HCT116 (cell line): ENCODE measurements around the gene GPX5.
"Not testable (repeated sequence)": the region's sequence is repeated elsewhere in the genome, so short reads cannot be mapped to it uniquely, and the experiment has no call there.

Source experiments
- CEBPB ChIP-seq: IDR thresholded peaks from 2 replicates; pipeline ENCODE4 v1.6.1; 2012; ENCODE audit warnings: low read depth
- EGR1 ChIP-seq: IDR thresholded peaks from 2 replicates; pipeline ENCODE4 v1.6.1; 2012; ENCODE audit warnings: low read depth
- EZH2 ChIP-seq: fragments of 200-600 bp; sonication (generic); IDR thresholded peaks from 2 replicates; pipeline ENCODE4 v1.6.1; 2017; ENCODE audit warnings: antibody characterized with exemption, mixed run types
- FOSL1 ChIP-seq: IDR thresholded peaks from 2 replicates; pipeline ENCODE4 v1.6.1; 2012; ENCODE audit warnings: low read depth
- JUND ChIP-seq: IDR thresholded peaks from 2 replicates; pipeline ENCODE4 v1.6.1; 2012
- POLR2A ChIP-seq: IDR thresholded peaks from 2 replicates; pipeline ENCODE4 v1.7.0; 2011; ENCODE audit warnings: borderline replicate concordance; ENCODE audit not compliant: insufficient read depth, insufficient read length; ENCODE audit errors: extremely low read depth
- POLR2AphosphoS5 ChIP-seq: IDR thresholded peaks from 2 replicates; pipeline ENCODE4 v1.6.1; 2011; ENCODE audit warnings: mild to moderate bottlenecking, low read depth, low read length, moderate library complexity
- ZNF274 ChIP-seq: fragments of 200-500 bp; sonication (Bioruptor generic); IDR thresholded peaks from 2 replicates; pipeline ENCODE4 v1.6.1; 2014; ENCODE audit warnings: mild to moderate bottlenecking, low read depth, low read length, inconsistent platforms
- TF ChIP-seq, protein P1 (sequence below): IDR thresholded peaks from 2 replicates; pipeline ENCODE4 v1.6.1; 2012
- TF ChIP-seq, protein P2 (sequence below), 3 experiments: fragments of 200-600 bp in 1 of 3; sonication (generic) in 1 of 3; IDR thresholded peaks in 2 of 3; conservative IDR thresholded peaks in 1 of 3; 2 replicates each; pipeline ENCODE4 v1.5.1; 2012 to 2017; ENCODE audit warnings: low read depth in 2 of 3, low read length in 2 of 3, antibody characterized with exemption in 1 of 3, borderline replicate concordance in 1 of 3, control low read depth in 1 of 3, mild to moderate bottlenecking in 1 of 3, mixed read lengths in 1 of 3, mixed run types in 1 of 3, moderate library complexity in 1 of 3; ENCODE audit not compliant: insufficient read depth in 1 of 3
- TF ChIP-seq, protein P3 (sequence below): IDR thresholded peaks from 2 replicates; pipeline ENCODE4 v1.6.1; 2011; ENCODE audit warnings: mild to moderate bottlenecking, low read length, moderate library complexity; ENCODE audit not compliant: insufficient replicate concordance; ENCODE audit errors: extremely low read depth
- TF ChIP-seq, protein P4 (sequence below): IDR thresholded peaks from 2 replicates; pipeline ENCODE4 v1.6.1; 2012; ENCODE audit warnings: low read depth

DNA sequence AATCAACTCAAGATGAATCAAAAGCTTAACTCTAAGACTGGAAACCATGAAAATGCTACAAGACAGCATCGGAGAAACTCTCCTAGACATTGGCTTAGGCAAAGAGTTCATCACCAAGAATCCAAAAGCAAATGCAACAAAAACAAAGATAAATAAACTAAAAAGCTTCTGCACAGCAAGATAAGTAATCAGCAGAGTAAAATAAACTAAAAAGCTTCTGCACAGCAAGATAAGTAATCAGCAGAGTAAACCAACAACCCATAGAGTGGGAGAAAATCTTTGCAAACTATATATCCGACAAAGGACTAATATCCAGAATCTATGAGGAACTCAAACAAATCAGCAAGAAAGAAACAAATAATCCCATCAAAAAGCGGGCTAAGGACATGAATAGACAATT is 21.3 kb downstream of the GPX5 start:
- not testable (repeated sequence) for TF ChIP-seq ZNF274, CEBPB, EGR1, POLR2AphosphoS5, POLR2A, EZH2, JUND, FOSL1
- TF ChIP-seq, protein P1, sequence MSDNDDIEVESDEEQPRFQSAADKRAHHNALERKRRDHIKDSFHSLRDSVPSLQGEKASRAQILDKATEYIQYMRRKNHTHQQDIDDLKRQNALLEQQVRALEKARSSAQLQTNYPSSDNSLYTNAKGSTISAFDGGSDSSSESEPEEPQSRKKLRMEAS: not testable (repeated sequence)
- TF ChIP-seq, protein P2, sequence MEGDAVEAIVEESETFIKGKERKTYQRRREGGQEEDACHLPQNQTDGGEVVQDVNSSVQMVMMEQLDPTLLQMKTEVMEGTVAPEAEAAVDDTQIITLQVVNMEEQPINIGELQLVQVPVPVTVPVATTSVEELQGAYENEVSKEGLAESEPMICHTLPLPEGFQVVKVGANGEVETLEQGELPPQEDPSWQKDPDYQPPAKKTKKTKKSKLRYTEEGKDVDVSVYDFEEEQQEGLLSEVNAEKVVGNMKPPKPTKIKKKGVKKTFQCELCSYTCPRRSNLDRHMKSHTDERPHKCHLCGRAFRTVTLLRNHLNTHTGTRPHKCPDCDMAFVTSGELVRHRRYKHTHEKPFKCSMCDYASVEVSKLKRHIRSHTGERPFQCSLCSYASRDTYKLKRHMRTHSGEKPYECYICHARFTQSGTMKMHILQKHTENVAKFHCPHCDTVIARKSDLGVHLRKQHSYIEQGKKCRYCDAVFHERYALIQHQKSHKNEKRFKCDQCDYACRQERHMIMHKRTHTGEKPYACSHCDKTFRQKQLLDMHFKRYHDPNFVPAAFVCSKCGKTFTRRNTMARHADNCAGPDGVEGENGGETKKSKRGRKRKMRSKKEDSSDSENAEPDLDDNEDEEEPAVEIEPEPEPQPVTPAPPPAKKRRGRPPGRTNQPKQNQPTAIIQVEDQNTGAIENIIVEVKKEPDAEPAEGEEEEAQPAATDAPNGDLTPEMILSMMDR (IDR thresholded peaks at IDR 0.05 in 2 of 3, conservative IDR thresholded peaks at IDR 0.05 in 1 of 3; ENCODE audit: borderline replicate concordance in 1 of 3, insufficient read depth in 1 of 3, low read depth in 2 of 3, low read length in 2 of 3): not testable (repeated sequence)
- TF ChIP-seq, protein P3, sequence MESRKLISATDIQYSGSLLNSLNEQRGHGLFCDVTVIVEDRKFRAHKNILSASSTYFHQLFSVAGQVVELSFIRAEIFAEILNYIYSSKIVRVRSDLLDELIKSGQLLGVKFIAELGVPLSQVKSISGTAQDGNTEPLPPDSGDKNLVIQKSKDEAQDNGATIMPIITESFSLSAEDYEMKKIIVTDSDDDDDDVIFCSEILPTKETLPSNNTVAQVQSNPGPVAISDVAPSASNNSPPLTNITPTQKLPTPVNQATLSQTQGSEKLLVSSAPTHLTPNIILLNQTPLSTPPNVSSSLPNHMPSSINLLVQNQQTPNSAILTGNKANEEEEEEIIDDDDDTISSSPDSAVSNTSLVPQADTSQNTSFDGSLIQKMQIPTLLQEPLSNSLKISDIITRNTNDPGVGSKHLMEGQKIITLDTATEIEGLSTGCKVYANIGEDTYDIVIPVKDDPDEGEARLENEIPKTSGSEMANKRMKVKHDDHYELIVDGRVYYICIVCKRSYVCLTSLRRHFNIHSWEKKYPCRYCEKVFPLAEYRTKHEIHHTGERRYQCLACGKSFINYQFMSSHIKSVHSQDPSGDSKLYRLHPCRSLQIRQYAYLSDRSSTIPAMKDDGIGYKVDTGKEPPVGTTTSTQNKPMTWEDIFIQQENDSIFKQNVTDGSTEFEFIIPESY: not testable (repeated sequence)
- TF ChIP-seq, protein P4, sequence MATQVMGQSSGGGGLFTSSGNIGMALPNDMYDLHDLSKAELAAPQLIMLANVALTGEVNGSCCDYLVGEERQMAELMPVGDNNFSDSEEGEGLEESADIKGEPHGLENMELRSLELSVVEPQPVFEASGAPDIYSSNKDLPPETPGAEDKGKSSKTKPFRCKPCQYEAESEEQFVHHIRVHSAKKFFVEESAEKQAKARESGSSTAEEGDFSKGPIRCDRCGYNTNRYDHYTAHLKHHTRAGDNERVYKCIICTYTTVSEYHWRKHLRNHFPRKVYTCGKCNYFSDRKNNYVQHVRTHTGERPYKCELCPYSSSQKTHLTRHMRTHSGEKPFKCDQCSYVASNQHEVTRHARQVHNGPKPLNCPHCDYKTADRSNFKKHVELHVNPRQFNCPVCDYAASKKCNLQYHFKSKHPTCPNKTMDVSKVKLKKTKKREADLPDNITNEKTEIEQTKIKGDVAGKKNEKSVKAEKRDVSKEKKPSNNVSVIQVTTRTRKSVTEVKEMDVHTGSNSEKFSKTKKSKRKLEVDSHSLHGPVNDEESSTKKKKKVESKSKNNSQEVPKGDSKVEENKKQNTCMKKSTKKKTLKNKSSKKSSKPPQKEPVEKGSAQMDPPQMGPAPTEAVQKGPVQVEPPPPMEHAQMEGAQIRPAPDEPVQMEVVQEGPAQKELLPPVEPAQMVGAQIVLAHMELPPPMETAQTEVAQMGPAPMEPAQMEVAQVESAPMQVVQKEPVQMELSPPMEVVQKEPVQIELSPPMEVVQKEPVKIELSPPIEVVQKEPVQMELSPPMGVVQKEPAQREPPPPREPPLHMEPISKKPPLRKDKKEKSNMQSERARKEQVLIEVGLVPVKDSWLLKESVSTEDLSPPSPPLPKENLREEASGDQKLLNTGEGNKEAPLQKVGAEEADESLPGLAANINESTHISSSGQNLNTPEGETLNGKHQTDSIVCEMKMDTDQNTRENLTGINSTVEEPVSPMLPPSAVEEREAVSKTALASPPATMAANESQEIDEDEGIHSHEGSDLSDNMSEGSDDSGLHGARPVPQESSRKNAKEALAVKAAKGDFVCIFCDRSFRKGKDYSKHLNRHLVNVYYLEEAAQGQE: not testable (repeated sequence)
